Mesothelial cell of epicardium (in vitro differentiated cells): ENCODE results near the gene SPDYA. TPM values are rescaled to one million over a fixed set of nuclear protein-coding genes. Genes with fewer than 3 reads are reported as not detected.

ENCODE experiments used
- DNase-seq, 2 experiments: peaks; one replicate each; pipeline ENCODE4 v3.0.0; 2021; ENCODE audit warnings: low spot score in 2 of 2; ENCODE audit not compliant: unreplicated experiment in 2 of 2
- H3K27ac Mint-ChIP-seq: 2 replicates; pipeline ENCODE4 v1.8.0; 2021; ENCODE audit warnings: mixed read lengths
- H3K27me3 Mint-ChIP-seq: 2 replicates; pipeline ENCODE4 v1.8.0; 2021; ENCODE audit warnings: low read depth, mixed read lengths
- H3K36me3 Mint-ChIP-seq: 2 replicates; pipeline ENCODE4 v1.8.0; 2021; ENCODE audit warnings: mixed read lengths
- H3K4me1 Mint-ChIP-seq: 2 replicates; pipeline ENCODE4 v1.8.0; 2021; ENCODE audit warnings: mixed read lengths
- H3K4me3 Mint-ChIP-seq: 2 replicates; pipeline ENCODE4 v1.8.0; 2021; ENCODE audit warnings: mild to moderate bottlenecking, moderate library complexity, mixed read lengths
- H3K9me3 Mint-ChIP-seq: 2 replicates; pipeline ENCODE4 v1.8.0; 2021; ENCODE audit warnings: mixed read lengths
- CTCF ChIP-seq: fragments of 200-600 bp; sonication (generic); IDR thresholded peaks from one replicate; pipeline ENCODE4 v1.5.0; 2021; ENCODE audit warnings: antibody characterized with exemption; ENCODE audit not compliant: unreplicated experiment
- total RNA-seq: library from RNA; stranded (reverse); gene quantifications from 3 replicates; pipeline ENCODE4 v1.2.1, GENCODE V29; 2021

Gene SPDYA
- total RNA-seq, 1 donor from 2014 or later: 1.7 TPM

GRCh38 chr2:28828382-28828781, 17.7 kb downstream of the SPDYA start:
- no peaks in the 10 kb centered on the region for H3K36me3 Mint-ChIP-seq
- no peak for DNase-seq

GRCh38 chr2:28833740-28834470, 23.3 kb downstream of the SPDYA start:
- Mint-ChIP-seq H3K4me1 (peaks cover 5% of the 10 kb centered on the region), H3K27me3 (peaks cover 1% of the 10 kb centered on the region), H3K27ac (no peak overlapping the region), H3K9me3 (no peaks in the 10 kb centered on the region), H3K4me3 (no peak overlapping the region), H3K36me3 (no peaks in the 10 kb centered on the region)
- DNase-seq: no peak
- no peak for TF ChIP-seq CTCF

More at GRCh38 chr2:28828382-28828781, 17.7 kb downstream of the SPDYA start:
- Mint-ChIP-seq H3K9me3 (no peaks in the 10 kb centered on the region), H3K27me3 (no peaks in the 10 kb centered on the region), H3K4me1 (no peaks in the 10 kb centered on the region), H3K4me3 (no peak overlapping the region), H3K27ac (no peak overlapping the region)
- no peak for TF ChIP-seq CTCF

GRCh38 chr2:28835781-28836180, 25.1 kb downstream of the SPDYA start:
- TF ChIP-seq CTCF: no peak
- DNase-seq: no peak
- Mint-ChIP-seq H3K27ac (no peak overlapping the region), H3K4me1 (peaks cover 5% of the 10 kb centered on the region), H3K9me3 (no peaks in the 10 kb centered on the region), H3K4me3 (no peak overlapping the region), H3K36me3 (no peaks in the 10 kb centered on the region), H3K27me3 (peaks cover 1% of the 10 kb centered on the region)

- DNase-seq: no peak
- peaks cover under 1% of the 10 kb centered on the region for H3K27me3 Mint-ChIP-seq
- H3K9me3 Mint-ChIP-seq: no peaks in the 10 kb centered on the region
- H3K36me3 Mint-ChIP-seq: no peaks in the 10 kb centered on the region
- H3K27ac Mint-ChIP-seq: no peak overlapping the region
- peaks cover 10% of the 10 kb centered on the region for H3K4me1 Mint-ChIP-seq
- TF ChIP-seq CTCF: no peak
- H3K4me3 Mint-ChIP-seq: no peak overlapping the region
These were observed 28.3 kb downstream of the SPDYA start for GRCh38 chr2:28838971-28839370.

- Mint-ChIP-seq H3K9me3 (no peaks in the 10 kb centered on the region), H3K27ac (peak overlapping the region; percentile 32), H3K4me3 (no peak overlapping the region), H3K4me1 (peaks cover 6% of the 10 kb centered on the region), H3K27me3 (no peaks in the 10 kb centered on the region), H3K36me3 (peaks cover 3% of the 10 kb centered on the region)
- no peak for DNase-seq
- TF ChIP-seq CTCF: no peak
These were observed 31.4 kb downstream of the SPDYA start for GRCh38 chr2:28842042-28842441.
